Mucosa of descending colon (tissue), 3 donors: ENCODE results near the gene CFAP20DC. TPM values are rescaled to one million over a fixed set of nuclear protein-coding genes. Genes with fewer than 3 reads are reported as not detected.
A peak's percentile ranks its signal among the peaks of the same experiment; 100 is the strongest.

ENCODE experiments used
- ATAC-seq: fragments of 200-7000 bp; cut with Tn5 transposase; one replicate; pipeline ENCODE4 v1.9.1; 2020; ENCODE audit warnings: mild to moderate bottlenecking, moderate library complexity
- DNase-seq, 3 donors: peaks; one replicate each; pipeline ENCODE4 v3.0.0-alpha.2; 2020
- H3K36me3 ChIP-seq: fragments of 200-600 bp; one replicate; pipeline ENCODE4 v1.8.0; 2021; ENCODE audit warnings: low read depth, mild to moderate bottlenecking
- H3K4me1 ChIP-seq: fragments of 200-600 bp; one replicate; pipeline ENCODE4 v1.8.0; 2021; ENCODE audit warnings: low read depth, mild to moderate bottlenecking
- H3K4me3 ChIP-seq: fragments of 200-600 bp; one replicate; pipeline ENCODE4 v1.8.0; 2021; ENCODE audit warnings: mild to moderate bottlenecking
- H3K9me3 ChIP-seq: fragments of 200-600 bp; one replicate; pipeline ENCODE4 v1.8.0; 2021; ENCODE audit warnings: mild to moderate bottlenecking
- intact Hi-C, 2 donors: fragments of 100-400 bp; cut with DNase I in 1 of 2; cut with micrococcal nuclease in 1 of 2; formaldehyde crosslinking; loops; one replicate each; pipeline versions ENCODE4 v1.11.0 to v1.11.1; 2022; cut with DNase I, micrococcal nuclease
- total RNA-seq, 3 donors: library from RNA; stranded (reverse); fragmentation: NEBNext Ultra II Directional in 2 of 3; extraction: Animal tissue kit (Norgen Biotek cat#: 25700) in 2 of 3; gene quantifications; one replicate each; pipeline versions ENCODE4 v1.2.1 to v1.2.4, GENCODE V29; 2021 to 2023
- TF ChIP-seq, protein P1 (sequence below): fragments of 200-600 bp; IDR thresholded peaks from one replicate; pipeline ENCODE4 v1.8.0; 2022; ENCODE audit warnings: antibody characterized with exemption, mild to moderate bottlenecking
- donor health status: DM: no; HTN: no; CAD: no; lungs with moderate emphysema.
- donor health status: DM: no; HTN: no; CAD: no.
- donor health status: DM: no; HTN: yes; CAD: no.

Gene CFAP20DC
- total RNA-seq, 3 donors from 2014 or later: 0.49 to 1.0 (median 0.57) TPM

DNA sequence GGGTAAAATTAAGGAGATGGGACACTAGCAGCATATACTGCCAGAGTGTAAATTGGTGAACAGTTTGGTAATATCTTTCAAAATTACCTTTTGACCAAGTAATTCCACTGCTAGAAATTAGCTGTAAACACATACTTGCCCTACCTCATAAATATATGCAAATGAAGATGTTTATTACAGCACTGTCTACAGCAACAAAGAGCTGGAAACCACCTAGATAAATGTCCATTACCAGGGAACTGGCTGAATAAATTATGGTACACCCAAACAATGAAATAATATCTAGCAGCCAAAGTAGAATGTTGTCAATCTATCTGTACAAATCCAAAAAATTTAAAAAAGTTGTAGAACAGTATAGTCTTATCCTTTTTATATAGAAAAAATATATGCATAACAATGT is 277.4 kb downstream of the CFAP20DC start:
- no peak for ATAC-seq
- TF ChIP-seq, protein P1, sequence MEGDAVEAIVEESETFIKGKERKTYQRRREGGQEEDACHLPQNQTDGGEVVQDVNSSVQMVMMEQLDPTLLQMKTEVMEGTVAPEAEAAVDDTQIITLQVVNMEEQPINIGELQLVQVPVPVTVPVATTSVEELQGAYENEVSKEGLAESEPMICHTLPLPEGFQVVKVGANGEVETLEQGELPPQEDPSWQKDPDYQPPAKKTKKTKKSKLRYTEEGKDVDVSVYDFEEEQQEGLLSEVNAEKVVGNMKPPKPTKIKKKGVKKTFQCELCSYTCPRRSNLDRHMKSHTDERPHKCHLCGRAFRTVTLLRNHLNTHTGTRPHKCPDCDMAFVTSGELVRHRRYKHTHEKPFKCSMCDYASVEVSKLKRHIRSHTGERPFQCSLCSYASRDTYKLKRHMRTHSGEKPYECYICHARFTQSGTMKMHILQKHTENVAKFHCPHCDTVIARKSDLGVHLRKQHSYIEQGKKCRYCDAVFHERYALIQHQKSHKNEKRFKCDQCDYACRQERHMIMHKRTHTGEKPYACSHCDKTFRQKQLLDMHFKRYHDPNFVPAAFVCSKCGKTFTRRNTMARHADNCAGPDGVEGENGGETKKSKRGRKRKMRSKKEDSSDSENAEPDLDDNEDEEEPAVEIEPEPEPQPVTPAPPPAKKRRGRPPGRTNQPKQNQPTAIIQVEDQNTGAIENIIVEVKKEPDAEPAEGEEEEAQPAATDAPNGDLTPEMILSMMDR: no peak
- no peak overlapping the region for H3K4me3 ChIP-seq

DNA sequence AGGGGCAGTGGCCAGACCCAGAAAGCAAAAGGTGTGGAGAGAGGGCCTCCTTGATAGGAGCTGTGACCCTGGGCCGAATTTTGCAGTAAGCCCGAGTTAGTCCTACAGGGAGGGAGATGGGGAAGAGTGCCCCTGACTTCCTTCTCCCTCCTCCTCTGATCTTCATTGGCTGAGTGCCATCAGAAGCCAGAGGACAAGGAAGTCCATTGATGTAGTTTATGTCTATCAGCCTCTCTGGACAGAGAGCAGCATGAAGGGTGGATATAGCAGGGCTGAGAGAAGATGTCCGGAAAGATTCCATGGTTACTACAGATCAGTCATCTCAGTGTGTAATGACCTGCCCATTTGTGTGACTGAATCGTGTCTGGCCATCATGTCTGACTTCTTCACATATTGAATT is 280.8 kb downstream of the CFAP20DC start:
- TF ChIP-seq, protein P1: no peak
- intact Hi-C loops: no loop called here
- no peaks in the 10 kb centered on the region for H3K36me3 ChIP-seq
- ATAC-seq: peak; percentile 19
- no peak overlapping the region for H3K4me3 ChIP-seq
- H3K9me3 ChIP-seq: peaks cover 3% of the 10 kb centered on the region
- DNase-seq: no peak
- no peaks in the 10 kb centered on the region for H3K4me1 ChIP-seq

More for the DNA sequence above, 277.4 kb downstream of the CFAP20DC start:
- Histone ChIP-seq H3K36me3 (no peaks in the 10 kb centered on the region), H3K9me3 (no peaks in the 10 kb centered on the region), H3K4me1 (no peaks in the 10 kb centered on the region)
- no peak for DNase-seq
- intact Hi-C loops: no loop called here

DNA sequence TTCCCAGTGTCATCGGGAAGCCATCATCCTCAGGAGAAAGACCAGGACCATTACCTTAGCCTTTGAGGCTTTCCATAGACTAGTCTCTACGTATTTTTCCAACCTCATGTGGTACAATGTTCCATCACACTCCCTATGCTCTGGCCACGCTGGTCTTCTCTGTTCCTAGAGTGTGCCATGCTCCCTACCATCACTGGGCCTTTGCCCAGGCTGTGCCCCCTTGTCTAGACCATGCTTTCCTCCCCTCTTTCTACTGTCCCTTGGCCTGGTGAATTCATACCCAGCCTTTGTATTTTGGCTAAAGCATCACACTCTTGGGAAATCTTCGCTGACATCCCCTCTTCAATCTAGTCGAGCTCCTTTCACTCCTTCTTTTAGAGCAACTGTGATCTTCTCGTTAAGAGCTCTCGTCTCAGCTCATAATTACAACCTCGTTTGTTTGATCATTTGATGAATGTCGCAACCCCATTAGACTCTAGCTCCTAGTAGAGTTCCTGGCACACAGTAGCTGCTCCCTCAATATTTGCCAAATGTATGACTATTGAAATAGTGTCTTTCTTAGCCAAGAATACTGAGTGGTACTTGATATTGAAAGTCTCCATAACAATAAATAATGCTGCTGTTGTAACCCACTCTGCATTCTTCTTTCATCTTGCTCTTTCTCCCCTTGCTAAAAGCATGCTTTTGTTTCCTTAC is 283.1 kb downstream of the CFAP20DC start:
- H3K36me3 ChIP-seq: no peaks in the 10 kb centered on the region
- ATAC-seq (no peak), DNase-seq (no peak)
- TF ChIP-seq, protein P1: no peak
- peaks cover 8% of the 10 kb centered on the region for H3K9me3 ChIP-seq
- intact Hi-C loops: no loop called here
- H3K4me3 ChIP-seq: no peak overlapping the region
- no peaks in the 10 kb centered on the region for H3K4me1 ChIP-seq

DNA sequence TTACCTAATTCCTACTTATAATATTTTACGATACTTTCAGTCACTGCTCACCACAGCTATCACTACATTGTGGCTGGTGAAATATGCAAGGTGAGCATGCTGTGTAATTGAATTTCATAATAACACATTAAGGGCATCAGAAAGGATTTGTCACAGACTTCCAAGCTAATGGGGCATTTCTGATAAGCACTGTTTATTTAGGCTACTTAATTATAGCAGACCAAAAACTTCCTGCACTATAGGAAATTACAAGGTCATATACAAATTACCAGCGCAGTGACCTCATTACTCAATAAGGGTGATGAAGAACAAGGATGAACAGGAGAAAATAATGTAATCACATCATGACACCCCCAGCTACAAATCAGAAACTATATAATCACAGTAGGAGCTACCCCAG is 294.7 kb downstream of the CFAP20DC start:
- no peak for ATAC-seq
- intact Hi-C loops: no loop called here

DNA sequence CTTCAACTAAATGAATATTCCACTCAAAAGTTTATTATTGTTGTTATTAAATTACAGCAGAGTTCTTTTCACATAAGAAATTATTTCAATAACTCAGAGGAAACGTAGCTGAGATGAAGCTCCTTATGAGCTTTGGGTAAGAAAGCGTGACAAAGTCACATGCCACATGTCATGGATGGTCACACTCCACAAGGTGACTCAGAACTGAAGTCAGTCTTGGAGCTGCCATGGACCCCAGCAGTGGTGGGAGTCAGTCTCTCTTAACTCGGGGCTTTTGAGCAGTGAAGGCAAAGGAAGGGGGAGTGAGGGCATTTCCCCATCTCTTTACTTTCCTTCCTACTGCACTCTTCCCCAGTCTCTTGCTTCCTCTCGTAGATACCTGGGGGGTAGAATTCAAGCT is 295.8 kb downstream of the CFAP20DC start:
- no peak for ATAC-seq
- intact Hi-C loops: no loop called here
- H3K36me3 ChIP-seq: no peaks in the 10 kb centered on the region

More for the DNA sequence above, 294.7 kb downstream of the CFAP20DC start:
- H3K9me3 ChIP-seq: no peaks in the 10 kb centered on the region
- no peak overlapping the region for H3K4me3 ChIP-seq
- H3K4me1 ChIP-seq: no peaks in the 10 kb centered on the region
- no peaks in the 10 kb centered on the region for H3K36me3 ChIP-seq
- TF ChIP-seq, protein P1: no peak
- DNase-seq: no peak

More for the DNA sequence above, 295.8 kb downstream of the CFAP20DC start:
- DNase-seq: no peak
- Histone ChIP-seq H3K9me3 (no peaks in the 10 kb centered on the region), H3K4me1 (no peaks in the 10 kb centered on the region), H3K4me3 (no peak overlapping the region)
- TF ChIP-seq, protein P1: no peak
